GM23248 (cell line): ENCODE data around the gene ALDH1L2. TPM values are rescaled to one million over a fixed set of nuclear protein-coding genes. Genes with fewer than 3 reads are reported as not detected.

Experiments
- DNase-seq: peaks from one replicate; pipeline ENCODE4 v3.0.0-alpha.2; 2015
- H2AFZ ChIP-seq: fragments of 200-600 bp; sonication (generic); 2 replicates; pipeline ENCODE4 v1.6.1; 2016; ENCODE audit warnings: antibody characterized with exemption
- H3F3A ChIP-seq: fragments of 200-600 bp; sonication (generic); 2 replicates; pipeline ENCODE4 v1.6.1; 2016; ENCODE audit warnings: mild to moderate bottlenecking, antibody characterized with exemption, mixed run types; ENCODE audit not compliant: insufficient read depth
- H3K27ac ChIP-seq: fragments of 200-600 bp; sonication (generic); 2 replicates; pipeline ENCODE4 v1.5.1; 2016; ENCODE audit warnings: mild to moderate bottlenecking
- H3K27me3 ChIP-seq: fragments of 200-600 bp; sonication (generic); replicated peaks from 2 replicates; pipeline ENCODE4 v1.6.1; 2016; ENCODE audit warnings: mild to moderate bottlenecking; ENCODE audit not compliant: insufficient read depth
- H3K36me3 ChIP-seq: fragments of 200-600 bp; sonication (generic); 2 replicates; pipeline ENCODE4 v1.6.1; 2016; ENCODE audit warnings: low read depth, mild to moderate bottlenecking
- H3K4me1 ChIP-seq: fragments of 200-600 bp; sonication (generic); 2 replicates; pipeline ENCODE4 v1.6.1; 2016; ENCODE audit warnings: mild to moderate bottlenecking; ENCODE audit not compliant: insufficient read depth
- H3K4me2 ChIP-seq: fragments of 200-600 bp; sonication (generic); one replicate; pipeline ENCODE4 v1.6.1; 2016; ENCODE audit warnings: mild to moderate bottlenecking; ENCODE audit not compliant: unreplicated experiment
- H3K4me3 ChIP-seq: fragments of 200-600 bp; sonication (generic); 2 replicates; pipeline ENCODE4 v1.5.1; 2016; ENCODE audit warnings: mild to moderate bottlenecking
- H3K79me2 ChIP-seq: fragments of 200-600 bp; sonication (generic); 2 replicates; pipeline ENCODE4 v1.6.1; 2016; ENCODE audit warnings: mild to moderate bottlenecking; ENCODE audit not compliant: insufficient read depth
- H3K9ac ChIP-seq: fragments of 200-600 bp; sonication (generic); 2 replicates; pipeline ENCODE4 v1.6.1; 2016; ENCODE audit warnings: mild to moderate bottlenecking
- H3K9me2 ChIP-seq: fragments of 200-600 bp; sonication (generic); 2 replicates; pipeline ENCODE4 v1.6.1; 2016; ENCODE audit warnings: mixed run types, mild to moderate bottlenecking, moderate library complexity; ENCODE audit not compliant: insufficient read depth
- H3K9me3 ChIP-seq: fragments of 200-600 bp; sonication (generic); one replicate; pipeline ENCODE4 v1.6.1; 2017; ENCODE audit warnings: low read depth
- H4K20me1 ChIP-seq: fragments of 200-600 bp; sonication (generic); 2 replicates; pipeline ENCODE4 v1.6.0; 2016; ENCODE audit not compliant: insufficient read depth
- EZH2 ChIP-seq: fragments of 200-600 bp; sonication (generic); IDR thresholded peaks from 2 replicates; pipeline ENCODE4 v1.6.1; 2018; ENCODE audit warnings: antibody characterized with exemption, mild to moderate bottlenecking; ENCODE audit not compliant: insufficient read depth, poor library complexity, severe bottlenecking
- EZH2phosphoT487 ChIP-seq: fragments of 200-600 bp; sonication (generic); IDR thresholded peaks from 2 replicates; pipeline ENCODE4 v1.6.1; 2018; ENCODE audit warnings: antibody characterized with exemption, moderate library complexity, mild to moderate bottlenecking, low read depth; ENCODE audit not compliant: insufficient read depth
- WGBS, 2 experiments: methylation state at CpG; one replicate each; pipeline ENCODE4 v1.1.6; 2015 to 2017; ENCODE audit warnings: low lambda C conversion rate in 2 of 2, low coverage in 1 of 2; ENCODE audit errors: missing lambda C conversion rate in 2 of 2; 5-methylcytosine and 5-hydroxymethylcytosine counted together
- in situ Hi-C: fragments of 300-500 bp; cut with MboI; formaldehyde crosslinking; loops from 2 replicates; pipeline ENCODE4 v1.15.0; 2020
- polyA plus RNA-seq: library from polyadenylated mRNA; unstranded; fragments of >200 nt; fragmentation: Nextera tagmentation; extraction: Ambion mirVana; gene quantifications from 2 replicates; pipeline ENCODE4 v1.2.1, GENCODE V29; 2016
- total RNA-seq: library from RNA; depleted of rRNA; stranded (reverse); fragments of >200 nt; shearing (Covaris generic); gene quantifications from 2 replicates; pipeline ENCODE4 v1.2.3, GENCODE V29; 2014

ALDH1L2 gene
- total and polyA plus RNA-seq, 2 experiments from 2014 or later, result 50.9 to 62.3 TPM

DNA sequence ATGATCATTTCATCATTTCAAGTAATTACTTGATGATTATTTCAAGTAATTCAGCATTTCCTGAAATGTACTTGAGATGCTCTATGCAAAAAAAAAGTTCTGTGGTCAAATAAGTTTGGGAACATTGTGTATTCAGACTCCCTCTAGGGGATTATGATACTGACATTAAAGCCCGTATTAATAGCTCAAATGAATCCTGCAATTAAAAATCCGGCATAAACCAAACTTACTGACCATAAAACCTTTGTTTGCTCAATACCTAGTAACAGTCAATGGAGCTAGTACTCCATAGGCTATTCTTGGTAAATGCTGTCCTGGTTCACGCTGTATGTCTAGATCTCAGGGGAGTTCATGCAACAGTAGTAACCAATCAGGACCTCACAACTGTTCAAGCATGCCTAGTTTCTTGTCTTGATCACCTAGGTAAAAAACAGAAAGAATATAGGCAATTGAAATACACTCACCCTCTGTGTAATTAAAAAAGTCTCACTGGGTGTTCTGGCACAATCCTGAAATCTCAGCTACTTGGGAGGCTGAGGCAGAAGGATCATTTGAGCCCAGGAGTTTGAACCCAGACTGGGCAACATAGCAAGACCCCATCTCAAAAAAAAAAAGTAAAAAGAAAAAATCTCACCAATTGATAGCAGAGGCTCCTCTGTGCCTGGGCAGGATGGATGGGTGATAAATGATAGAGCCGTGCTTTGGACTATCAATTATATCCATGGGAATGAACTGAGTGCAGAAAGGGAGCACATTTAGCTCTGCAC, 14.1 kb downstream of the ALDH1L2 start:
- H3K27ac ChIP-seq, result no peak overlapping the region
- no peaks in the 10 kb centered on the region for H3K9me3 ChIP-seq
- no peak overlapping the region for H3K9ac ChIP-seq
- TF ChIP-seq EZH2 (no peak), EZH2phosphoT487 (no peak)
- WGBS, 2 experiments, result 82 to 83% methylated on average over 4 of the region's 4 CpGs
- no peaks in the 10 kb centered on the region for H3K4me1 ChIP-seq
- peaks cover 72% of the 10 kb centered on the region for H3K79me2 ChIP-seq
- H3K36me3 ChIP-seq, result peaks cover 84% of the 10 kb centered on the region
- H3K4me2 ChIP-seq, result no peak overlapping the region
- DNase-seq, result no peak
- H3K9me2 ChIP-seq, result no peaks in the 10 kb centered on the region
- H3F3A ChIP-seq, result peaks cover 16% of the 10 kb centered on the region; the same call in 1 of the 2 replicates
- no peak overlapping the region for H2AFZ ChIP-seq
- no peaks in the 10 kb centered on the region; the same call in 1 of the 2 replicates for H4K20me1 ChIP-seq
- in situ Hi-C loops, result loop anchor here (25.0 kb wide), 2 partner anchors 683 to 858 kb away; partner anchors contain the start of gene TXNRD1
- no peak overlapping the region for H3K4me3 ChIP-seq
- no peaks in the 10 kb centered on the region for H3K27me3 ChIP-seq

GRCh38 chr12:105067511-105068031, 16.7 kb downstream of the ALDH1L2 start:
- in situ Hi-C loops, result loop anchor here (25.0 kb wide), 2 partner anchors 680 to 855 kb away; partner anchors contain the start of gene TXNRD1
- H3K9ac ChIP-seq, result no peak overlapping the region
- H3K4me3 ChIP-seq, result no peak overlapping the region
- no peak overlapping the region for H2AFZ ChIP-seq
- no peaks in the 10 kb centered on the region for H3K27me3 ChIP-seq
- no peak for TF ChIP-seq EZH2phosphoT487
- TF ChIP-seq EZH2, result no peak
- peaks cover 79% of the 10 kb centered on the region for H3K36me3 ChIP-seq
- H3K9me3 ChIP-seq, result no peaks in the 10 kb centered on the region
- peaks cover 46% of the 10 kb centered on the region for H3K79me2 ChIP-seq
- H3K27ac ChIP-seq, result no peak overlapping the region
- H3K4me1 ChIP-seq, result no peaks in the 10 kb centered on the region
- no peaks in the 10 kb centered on the region for H3K9me2 ChIP-seq
- no peak overlapping the region for H3K4me2 ChIP-seq
- H4K20me1 ChIP-seq, result no peaks in the 10 kb centered on the region; the same call in 1 of the 2 replicates
- 77 to 78% methylated on average over 6 of the region's 6 CpGs for WGBS, 2 experiments
- peaks cover 20% of the 10 kb centered on the region; the same call in 1 of the 2 replicates for H3F3A ChIP-seq
- DNase-seq, result peak; percentile 29

GRCh38 chr12:105064564-105065178, 19.6 kb downstream of the ALDH1L2 start:
- Histone ChIP-seq H3K27me3 (no peaks in the 10 kb centered on the region), H3K4me2 (no peak overlapping the region), H3K4me1 (no peaks in the 10 kb centered on the region), H3K79me2 (peaks cover 25% of the 10 kb centered on the region), H3K27ac (no peak overlapping the region), H3K9me3 (no peaks in the 10 kb centered on the region), H4K20me1 (no peaks in the 10 kb centered on the region; the same call in 1 of the 2 replicates), H3F3A (peaks cover 30% of the 10 kb centered on the region; the same call in 1 of the 2 replicates), H3K9me2 (no peaks in the 10 kb centered on the region), H2AFZ (no peak overlapping the region), H3K4me3 (no peak overlapping the region), H3K36me3 (peaks cover 82% of the 10 kb centered on the region), H3K9ac (no peak overlapping the region)
- no peak for TF ChIP-seq EZH2phosphoT487
- TF ChIP-seq EZH2, result no peak
- in situ Hi-C loops, result loop anchor here (25.0 kb wide), 2 partner anchors 677 to 852 kb away; partner anchors contain the start of gene TXNRD1
- no peak for DNase-seq
- WGBS, 2 experiments, result 82 to 84% methylated on average over 7 of the region's 7 CpGs

DNA sequence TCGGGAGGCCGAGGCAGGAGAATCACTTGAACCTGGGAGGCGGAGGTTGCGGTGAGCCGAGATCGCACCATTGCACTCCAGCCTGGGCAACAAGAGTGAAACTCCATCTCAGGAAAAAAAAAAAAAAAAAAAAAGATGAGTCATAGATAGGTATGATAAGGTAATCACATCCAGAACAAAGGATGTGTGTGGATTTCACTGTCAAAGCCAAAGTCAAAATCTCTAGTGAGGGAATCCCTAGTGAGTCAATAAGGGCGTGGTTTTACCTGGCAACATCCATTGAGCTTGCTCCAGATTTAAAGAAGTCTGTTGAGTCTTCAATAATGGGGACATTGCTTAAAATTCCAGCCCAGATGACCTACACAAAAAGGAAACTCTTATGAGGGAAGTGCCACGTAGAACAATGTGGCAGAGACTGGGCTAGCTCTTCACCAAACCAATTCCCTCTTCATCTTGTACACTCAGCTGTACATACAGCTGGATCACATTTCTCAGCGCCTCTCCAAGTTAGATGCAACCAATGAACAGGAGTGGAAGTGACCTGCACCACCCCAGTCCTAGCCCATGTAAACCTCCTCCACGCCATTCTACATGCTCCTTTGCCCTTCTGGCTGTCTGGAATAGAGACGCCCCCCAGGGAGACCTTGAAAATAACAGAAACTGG, 23.4 kb downstream of the ALDH1L2 start:
- Histone ChIP-seq H3K4me2 (no peak overlapping the region), H3K27ac (no peak overlapping the region), H3K36me3 (peaks cover 81% of the 10 kb centered on the region), H2AFZ (no peak overlapping the region), H3F3A (peaks cover 43% of the 10 kb centered on the region), H3K27me3 (no peaks in the 10 kb centered on the region), H3K79me2 (peaks cover 18% of the 10 kb centered on the region), H3K4me3 (no peak overlapping the region), H4K20me1 (no peaks in the 10 kb centered on the region), H3K9me2 (no peaks in the 10 kb centered on the region), H3K9me3 (no peaks in the 10 kb centered on the region), H3K9ac (no peak overlapping the region), H3K4me1 (no peaks in the 10 kb centered on the region)
- DNase-seq, result no peak
- in situ Hi-C loops, result loop anchor here (25.0 kb wide), 2 partner anchors 674 to 849 kb away; partner anchors contain the start of gene TXNRD1
- WGBS, 2 experiments, result 95% methylated on average over 6 to 11 of the region's 11 CpGs
- TF ChIP-seq EZH2phosphoT487 (no peak), EZH2 (no peak)
